Neural progenitor cell (in vitro differentiated cells): ENCODE measurements around the gene PRSS2.

ENCODE experiments used
- EZH2 ChIP-seq: fragments of 200-600 bp; sonication (generic); IDR thresholded peaks from 2 replicates; pipeline ENCODE4 v1.6.1; 2017; ENCODE audit warnings: antibody characterized with exemption, mild to moderate bottlenecking, moderate library complexity
- TF ChIP-seq, protein P1 (sequence below): fragments of 200-600 bp; sonication (generic); IDR thresholded peaks from 2 replicates; pipeline ENCODE4 v1.5.1; 2017; ENCODE audit warnings: antibody characterized with exemption, mild to moderate bottlenecking

DNA sequence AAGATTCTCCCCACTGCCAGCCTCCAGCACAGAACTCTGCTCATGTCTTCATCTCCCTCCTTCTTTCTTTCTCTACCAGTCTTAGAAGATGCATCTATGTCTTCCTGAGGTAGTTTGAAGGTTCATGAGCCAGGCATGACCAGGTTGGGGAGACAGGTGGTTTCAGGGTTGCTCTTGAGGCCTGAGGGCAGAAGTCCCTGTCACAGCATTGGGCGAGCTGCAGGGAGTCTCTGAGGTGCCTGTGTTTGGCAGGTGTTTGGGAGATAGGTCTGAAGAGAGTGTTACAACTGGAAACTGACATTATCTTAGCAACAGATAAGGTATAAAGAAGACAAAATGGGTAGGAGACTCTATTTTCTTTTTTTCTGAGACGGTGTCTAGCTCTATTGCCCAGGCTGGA, 18.7 kb downstream of the PRSS2 start:
- TF ChIP-seq, protein P1, sequence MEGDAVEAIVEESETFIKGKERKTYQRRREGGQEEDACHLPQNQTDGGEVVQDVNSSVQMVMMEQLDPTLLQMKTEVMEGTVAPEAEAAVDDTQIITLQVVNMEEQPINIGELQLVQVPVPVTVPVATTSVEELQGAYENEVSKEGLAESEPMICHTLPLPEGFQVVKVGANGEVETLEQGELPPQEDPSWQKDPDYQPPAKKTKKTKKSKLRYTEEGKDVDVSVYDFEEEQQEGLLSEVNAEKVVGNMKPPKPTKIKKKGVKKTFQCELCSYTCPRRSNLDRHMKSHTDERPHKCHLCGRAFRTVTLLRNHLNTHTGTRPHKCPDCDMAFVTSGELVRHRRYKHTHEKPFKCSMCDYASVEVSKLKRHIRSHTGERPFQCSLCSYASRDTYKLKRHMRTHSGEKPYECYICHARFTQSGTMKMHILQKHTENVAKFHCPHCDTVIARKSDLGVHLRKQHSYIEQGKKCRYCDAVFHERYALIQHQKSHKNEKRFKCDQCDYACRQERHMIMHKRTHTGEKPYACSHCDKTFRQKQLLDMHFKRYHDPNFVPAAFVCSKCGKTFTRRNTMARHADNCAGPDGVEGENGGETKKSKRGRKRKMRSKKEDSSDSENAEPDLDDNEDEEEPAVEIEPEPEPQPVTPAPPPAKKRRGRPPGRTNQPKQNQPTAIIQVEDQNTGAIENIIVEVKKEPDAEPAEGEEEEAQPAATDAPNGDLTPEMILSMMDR, result no peak
- TF ChIP-seq EZH2, result no peak
